ENCODE data around the gene TMED7.
"Not testable (repeated sequence)": the region's sequence is repeated elsewhere in the genome, so short reads cannot be mapped to it uniquely, and the experiment has no call there.

The TMED7 gene

GRCh38 chr5:115625579-115626444 is at the start of gene TMED7:
TSS of gene TMED7 (minus strand) at chr5:115626036. CDS start at chr5:115625792, 244 bp downstream.
- peak; percentile 98 for DNase-seq

- DNase-seq: not testable (repeated sequence)
Observed at GRCh38 chr5:115674782-115675181, 48.9 kb upstream of the TMED7 start.

- DNase-seq: no peak
Observed at GRCh38 chr5:115673596-115673995, 47.8 kb upstream of the TMED7 start.

- no peak for DNase-seq
Observed at GRCh38 chr5:115671939-115672338, 46.1 kb upstream of the TMED7 start.

GRCh38 chr5:115666023-115666422 is 40.2 kb upstream of the TMED7 start:
- no peak for DNase-seq

- DNase-seq: no peak
Observed at GRCh38 chr5:115661563-115661962, 35.7 kb upstream of the TMED7 start.

- DNase-seq: no peak
Observed at GRCh38 chr5:115661101-115661500, 35.3 kb upstream of the TMED7 start.

- DNase-seq: peak; percentile 88
Observed at GRCh38 chr5:115657881-115658233, 32.0 kb upstream of the TMED7 start.

GRCh38 chr5:115657125-115657880 is 31.5 kb upstream of the TMED7 start:
- no peak for DNase-seq

GRCh38 chr5:115656404-115656803 is 30.6 kb upstream of the TMED7 start:
- DNase-seq: no peak

- DNase-seq: no peak
Observed at GRCh38 chr5:115655994-115656393, 30.2 kb upstream of the TMED7 start.

GRCh38 chr5:115649541-115649940 is 23.7 kb upstream of the TMED7 start:
- DNase-seq: peak; percentile 42

GRCh38 chr5:115648056-115648455 is 22.2 kb upstream of the TMED7 start:
- no peak for DNase-seq

- DNase-seq: not testable (repeated sequence)
Observed at GRCh38 chr5:115645386-115645785, 19.6 kb upstream of the TMED7 start.

GRCh38 chr5:115644046-115644445 is 18.2 kb upstream of the TMED7 start:
- no peak for DNase-seq

GRCh38 chr5:115641948-115642347 is 16.1 kb upstream of the TMED7 start:
- no peak for DNase-seq

GRCh38 chr5:115640274-115640673 is 14.4 kb upstream of the TMED7 start:
- DNase-seq: no peak

- DNase-seq: no peak
Observed at GRCh38 chr5:115639377-115639776, 13.5 kb upstream of the TMED7 start.

- no peak for DNase-seq
Observed at GRCh38 chr5:115637507-115637906, 11.7 kb upstream of the TMED7 start.

GRCh38 chr5:115636008-115636407 is 10.2 kb upstream of the TMED7 start:
- DNase-seq: no peak

GRCh38 chr5:115634343-115635132 is 8.7 kb upstream of the TMED7 start:
- DNase-seq: peak; percentile 76

- no peak for DNase-seq
Observed at GRCh38 chr5:115629903-115630302, 4.1 kb upstream of the TMED7 start.

GRCh38 chr5:115627295-115627865 is 1.5 kb upstream of the TMED7 start:
- no peak for DNase-seq

All from HCEC 1CT (cell line).